Endothelial cell of umbilical vein (primary cell): ENCODE results near the gene KLF4. TPM values are rescaled to one million over a fixed set of nuclear protein-coding genes. Genes with fewer than 3 reads are reported as not detected.
"Not testable (repeated sequence)": the region's sequence is repeated elsewhere in the genome, so short reads cannot be mapped to it uniquely, and the experiment has no call there.

Experiments used
- BruUV-seq: library from RNA; stranded (reverse); fragments of 400-500 nt; replicated peaks from 2 replicates; lab custom pipeline; 2021; lab: Mats Ljungman, UMichigan
- CTCF ChIA-PET: fragments of 300-600, 350-600 bp; sonication (Branson Sonifier 250); formaldehyde crosslinking; loops from one replicate; lab custom pipeline; 2021; ENCODE audit warnings: antibody characterized with exemption, inconsistent platforms; lab: Charles Lee
- POLR2A ChIA-PET: fragments of 300-600, 350-600 bp; sonication (Branson Sonifier 250); formaldehyde crosslinking; loops from one replicate; lab custom pipeline; 2021; ENCODE audit warnings: antibody characterized with exemption, inconsistent platforms; lab: Charles Lee
- DNase-seq: peaks from one replicate; pipeline ENCODE4 v3.0.0-alpha.2; 2011; ENCODE audit warnings: low read depth, low spot score
- FAIRE-seq: peaks from 2 replicates; lab custom pipeline; 2011; peaks lifted over from hg19 to GRCh38; lab: Jason Lieb, UNC
- H2AFZ ChIP-seq: 2 replicates; pipeline ENCODE4 v1.6.0; 2012; ENCODE audit warnings: low read depth, low read length, control low read depth, inconsistent platforms
- H3K27ac ChIP-seq: 2 replicates; pipeline ENCODE4 v1.5.1; 2011; ENCODE audit warnings: low read depth, mild to moderate bottlenecking, control low read depth, low read length, moderate library complexity; ENCODE audit not compliant: insufficient read depth
- H3K27me3 ChIP-seq, 2 experiments: 2 replicates each; pipeline versions ENCODE4 v1.6.0 to v1.6.1; 2011; ENCODE audit warnings: low read length in 2 of 2, mixed read lengths in 1 of 2; ENCODE audit not compliant: control insufficient read depth in 2 of 2, insufficient read depth in 2 of 2
- H3K36me3 ChIP-seq, 2 experiments: 2 replicates in 1 of 2; 3 replicates in 1 of 2; pipeline ENCODE4 v1.5.1; 2011; ENCODE audit warnings: low read length in 2 of 2, mild to moderate bottlenecking in 1 of 2, moderate library complexity in 1 of 2; ENCODE audit not compliant: control insufficient read depth in 2 of 2, insufficient read depth in 2 of 2; ENCODE audit errors: extremely low read depth in 1 of 2
- H3K4me1 ChIP-seq: 3 replicates; pipeline ENCODE4 v1.5.1; 2011; ENCODE audit warnings: mild to moderate bottlenecking, low read length; ENCODE audit not compliant: control insufficient read depth, insufficient read depth; ENCODE audit errors: extremely low read depth
- H3K4me2 ChIP-seq: 2 replicates; pipeline ENCODE4 v1.6.1; 2011; ENCODE audit warnings: low read length, control low read depth, mixed read lengths; ENCODE audit not compliant: insufficient read depth
- H3K4me3 ChIP-seq, 3 experiments: fragments of 200-600 bp in 1 of 3; sonication (generic), shearing (Covaris generic) in 1 of 3; replicated peaks in 1 of 3; 2 replicates each; pipeline ENCODE4 v1.5.1; 2011 to 2016; ENCODE audit warnings: control low read depth in 3 of 3, low read length in 3 of 3, mild to moderate bottlenecking in 2 of 3, inconsistent platforms in 1 of 3, low read depth in 1 of 3, moderate library complexity in 1 of 3; ENCODE audit not compliant: insufficient read depth in 1 of 3
- H3K79me2 ChIP-seq: 2 replicates; pipeline ENCODE4 v1.6.0; 2012; ENCODE audit warnings: low read length, inconsistent platforms; ENCODE audit not compliant: control insufficient read depth, insufficient read depth
- H3K9ac ChIP-seq: replicated peaks from 2 replicates; pipeline ENCODE3; 2011; ENCODE audit warnings: low read length, control low read depth; ENCODE audit not compliant: insufficient read depth; ENCODE audit errors: extremely low read depth
- H3K9me1 ChIP-seq: replicated peaks from 3 replicates; pipeline ENCODE4 v1.6.0; 2011; ENCODE audit warnings: mild to moderate bottlenecking, low read length; ENCODE audit not compliant: control insufficient read depth, insufficient read depth; ENCODE audit errors: extremely low read depth
- H3K9me3 ChIP-seq: replicated peaks from 2 replicates; pipeline ENCODE4 v1.5.1; 2012; ENCODE audit warnings: low read length, inconsistent platforms; ENCODE audit not compliant: control insufficient read depth, insufficient read depth
- H4K20me1 ChIP-seq: replicated peaks from 2 replicates; pipeline ENCODE3; 2011; ENCODE audit warnings: mild to moderate bottlenecking, low read length; ENCODE audit not compliant: control insufficient read depth, insufficient read depth; ENCODE audit errors: extremely low read depth
- EZH2 ChIP-seq: IDR thresholded peaks from 2 replicates; pipeline ENCODE4 v1.6.1; 2012; ENCODE audit warnings: borderline replicate concordance, low read depth, mild to moderate bottlenecking, moderate library complexity, low read length, inconsistent platforms; ENCODE audit not compliant: severe bottlenecking
- FOS ChIP-seq: IDR thresholded peaks from 2 replicates; pipeline ENCODE4 v1.6.1; 2011; ENCODE audit warnings: mild to moderate bottlenecking, low read length, moderate library complexity, borderline replicate concordance; ENCODE audit not compliant: insufficient read depth
- dilution Hi-C: fragments of 300-500 bp; cut with MboI; formaldehyde crosslinking; loops from one replicate; pipeline ENCODE4 v1.15.0; 2019; ENCODE audit warnings: low sequenced_read_pairs; ENCODE audit not compliant: extremely low pct_ligation_motif_present
- intact Hi-C: fragments of 100-400 bp; cut with micrococcal nuclease; formaldehyde crosslinking; loops from one replicate; pipeline ENCODE4 v1.10.0; 2022
- polyA plus RNA-seq, 4 experiments: library from polyadenylated mRNA; depleted of rRNA in 3 of 4; stranded (reverse) in 3 of 4; unstranded in 1 of 4; fragments of >200 nt; gene quantifications; 2 replicates each; pipeline versions ENCODE4 v1.2.1 to v1.2.3, GENCODE V29; 2011 to 2012; ENCODE audit warnings: missing spikeins in 1 of 4
- total RNA-seq: library from RNA; stranded (reverse); gene quantifications from 2 replicates; pipeline ENCODE4 v1.2.3, GENCODE V29; 2021

The KLF4 gene
- total and polyA plus RNA-seq, 2 donors (not counting 3 experiments of a cell fraction or from before 2014, with no cell fraction given) = 1.5 to 2.4 TPM

DNA sequence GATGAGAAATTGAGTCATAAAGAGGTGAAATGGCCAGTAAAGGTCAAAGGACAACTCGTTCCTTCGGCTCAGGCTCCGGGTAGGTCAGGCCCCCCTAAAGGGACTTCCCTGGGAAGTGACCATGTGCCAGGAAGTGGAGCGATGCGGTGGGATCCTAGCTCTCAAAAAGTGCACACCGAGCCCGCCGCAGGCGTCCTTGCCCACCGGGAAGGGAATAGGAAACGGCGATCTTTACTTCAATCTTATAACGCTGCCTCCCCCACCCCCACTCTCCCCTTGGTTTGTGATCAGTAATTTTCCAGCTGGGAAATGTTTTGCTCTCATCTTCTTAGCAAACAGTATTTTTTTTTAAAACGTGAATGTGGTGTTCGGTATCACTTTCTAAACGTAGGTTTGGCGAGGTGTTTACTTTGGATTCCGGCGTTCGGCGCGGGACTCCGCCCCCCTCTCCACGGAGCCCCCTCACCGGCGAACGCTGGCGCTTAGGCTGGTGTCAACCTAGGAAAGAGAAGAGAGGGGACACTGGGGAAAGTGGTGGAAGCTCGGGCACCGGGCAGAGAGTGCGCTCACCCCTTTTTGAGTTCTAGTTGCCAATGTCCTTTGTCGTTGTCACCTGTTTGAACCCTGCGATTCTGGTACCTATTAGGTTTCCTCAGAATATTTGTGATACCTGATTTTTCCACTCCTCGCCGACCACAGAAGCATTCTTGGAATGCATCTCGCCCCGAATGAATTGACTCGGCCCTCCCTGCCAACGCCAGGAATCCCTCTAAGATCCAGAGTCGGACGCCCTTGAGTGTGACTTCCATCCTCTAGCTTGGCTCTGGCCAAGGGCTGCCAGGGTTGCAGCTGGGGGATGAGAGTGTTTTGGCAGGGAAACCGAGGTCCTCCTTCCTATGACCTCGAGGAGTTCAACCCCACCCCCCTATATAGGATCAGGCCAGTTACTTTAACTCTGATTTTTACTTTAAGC, 1.8 kb upstream of the KLF4 start:
- Histone ChIP-seq H3K9ac (peak overlapping the region; percentile 5), H3K79me2 (no peaks in the 10 kb centered on the region), H3K4me1 (peaks cover 19% of the 10 kb centered on the region), H3K4me2 (peak overlapping the region; percentile 78), H3K36me3 (no peaks in the 10 kb centered on the region), H3K9me3 (no peaks in the 10 kb centered on the region), H3K27ac (no peak overlapping the region), H3K4me3 (peak overlapping the region in 2 of 3 experiments; percentile 16 to 43), H3K27me3 (peaks cover 8 to 22% of the 10 kb centered on the region in 2 experiments), H4K20me1 (no peaks in the 10 kb centered on the region), H2AFZ (peak overlapping the region; percentile 72), H3K9me1 (no peaks in the 10 kb centered on the region)
- ChIA-PET POLR2A (interaction anchor here (0.5 kb wide), 1 partner anchor 248 kb away, joined by 4 read pairs; no protein-coding TSS in a partner anchor), CTCF (interaction anchor here (1.8 kb wide), 1 partner anchor 1074 kb away, joined by 7 read pairs; no protein-coding TSS in a partner anchor)
- BruUV-seq = no TSS peak
- intact Hi-C loops (loop anchor here (2.0 kb wide), 3 partner anchors 13 to 565 kb away; no protein-coding TSS in a partner anchor), dilution Hi-C loops (no loop called here)
- FAIRE-seq (no peak), DNase-seq (peak; percentile 21)
- TF ChIP-seq EZH2 (peak; percentile 38), FOS (no peak)

DNA sequence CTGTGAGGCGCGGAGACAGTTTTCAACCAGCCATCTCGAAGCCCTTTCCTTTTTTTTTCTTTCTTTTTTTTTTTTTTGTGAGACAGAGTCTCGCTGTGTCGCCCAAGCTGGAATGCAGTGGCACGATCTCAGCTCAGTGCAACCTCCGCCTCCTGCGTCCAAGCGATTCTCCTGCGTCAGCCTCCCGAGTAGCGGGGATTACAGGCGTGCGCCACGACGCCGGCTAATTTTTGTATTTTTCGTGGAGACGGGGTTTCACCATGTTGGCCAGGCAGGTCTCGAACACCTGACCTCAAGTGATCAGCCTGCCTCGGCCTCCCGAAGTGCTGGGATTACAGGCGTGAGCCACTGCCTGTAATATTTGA, 1.0 kb upstream of the KLF4 start:
- H3K36me3 ChIP-seq, dilution Hi-C loops, POLR2A ChIA-PET, DNase-seq, H3K9me3 ChIP-seq, H4K20me1 ChIP-seq, H3K79me2 ChIP-seq, FAIRE-seq, H3K9me1 ChIP-seq: not testable (repeated sequence)
- Histone ChIP-seq H3K9ac (peak overlapping the region; percentile 78), H2AFZ (peak overlapping the region; percentile 51), H3K27ac (peak overlapping the region; percentile 66), H3K4me2 (peak overlapping the region; percentile 78), H3K4me1 (peaks cover 19% of the 10 kb centered on the region), H3K27me3 (peaks cover 8 to 22% of the 10 kb centered on the region in 2 experiments), H3K4me3 (peak overlapping the region; percentile 3 to 53 (median 47))
- CTCF ChIA-PET = interaction anchor here (1.3 to 1.8 kb wide), 3 partner anchors 14 to 1075 kb away, joined by 3 to 7 read pairs (median 4); no protein-coding TSS in a partner anchor
- BruUV-seq = TSS peak; percentile 58
- intact Hi-C loops = loop anchor here (1.0 to 2.0 kb wide), 4 partner anchors 14 to 660 kb away; no protein-coding TSS in a partner anchor
